Measurements from ENCODE around the gene DNAH7.

The DNAH7 gene

GRCh38 chr2:196068271-196069209 lies at the start of gene DNAH7:
Gene DNAH7, minus strand, starts transcription at chr2:196068837. Its CDS starts 126 bp downstream, at chr2:196068711.
- no peak for TF ChIP-seq GATA2 (IDR thresholded peaks at IDR 0.05; ENCODE audit: low read depth, low read length)
- no peak for TF ChIP-seq GATA3 (IDR thresholded peaks at IDR 0.05; ENCODE audit: low read depth, low read length)

DNA sequence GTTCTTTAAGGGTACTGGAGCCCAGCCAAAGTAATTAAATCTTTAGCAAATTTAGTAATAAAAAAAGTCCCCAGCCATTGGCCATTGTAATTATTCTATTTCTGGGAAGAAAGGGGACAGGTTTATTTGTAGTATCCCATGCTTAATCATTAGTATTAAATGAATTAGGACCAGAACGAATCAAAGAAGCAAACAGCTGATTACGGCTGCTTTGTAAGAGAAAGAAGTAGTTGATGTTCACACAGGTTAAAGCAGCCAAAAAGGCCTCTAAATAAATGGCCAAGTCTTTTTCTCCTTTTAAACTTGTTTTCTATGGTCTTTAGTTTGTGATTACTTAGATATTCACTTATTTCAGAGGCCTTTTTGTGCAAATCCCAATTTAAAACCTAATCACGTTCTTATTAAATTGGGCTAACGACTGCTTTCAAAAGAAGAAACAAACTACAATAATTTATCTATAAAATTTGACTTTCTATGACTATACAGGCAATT lies 48.6 kb upstream of the DNAH7 start:
- no peak for TF ChIP-seq GATA2 (IDR thresholded peaks at IDR 0.05; ENCODE audit: low read depth, low read length)
- no peak for TF ChIP-seq GATA3 (IDR thresholded peaks at IDR 0.05; ENCODE audit: low read depth, low read length)

DNA sequence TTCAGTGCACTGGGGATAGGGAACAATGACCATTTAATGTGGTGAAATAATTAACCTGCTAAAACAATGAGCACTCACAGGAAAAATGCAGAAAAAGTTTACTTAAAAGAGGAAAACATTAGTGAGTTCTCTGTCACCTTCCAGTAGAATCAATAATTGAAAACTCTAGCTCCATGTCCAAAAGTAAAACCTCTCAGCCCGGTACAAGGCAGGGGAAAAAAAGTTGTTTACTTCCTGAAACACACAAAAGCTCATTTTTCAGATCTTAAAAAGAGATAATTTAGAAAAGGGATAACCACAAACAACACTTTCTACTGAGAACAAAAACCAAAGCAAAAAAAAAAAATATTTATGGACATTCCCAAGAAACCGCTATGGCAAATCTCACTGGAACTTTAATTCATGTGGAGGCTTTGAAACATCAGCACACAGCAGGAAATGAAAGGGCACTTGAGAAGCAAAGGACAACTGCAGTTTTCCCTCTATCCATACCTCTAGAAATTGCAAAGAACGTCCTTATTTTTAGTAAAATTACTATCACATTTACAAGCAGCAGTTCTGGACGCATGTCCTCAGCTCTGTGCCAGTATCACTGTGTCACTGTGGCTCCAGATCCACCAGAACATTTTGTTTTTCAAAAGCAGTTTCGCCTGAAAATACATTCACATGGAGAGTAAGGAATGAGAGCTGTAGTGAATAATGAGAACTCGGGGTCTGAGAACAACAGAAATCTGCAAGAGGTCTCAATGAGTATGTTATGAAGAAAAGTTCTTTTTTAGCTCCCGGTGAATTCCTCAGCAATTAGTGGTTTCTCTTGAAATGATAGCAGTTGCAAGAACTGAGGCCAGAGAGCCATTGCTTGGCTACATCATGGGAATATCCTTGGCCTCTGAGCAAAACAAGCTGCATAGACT lies 44.7 kb upstream of the DNAH7 start:
- TF ChIP-seq GATA2 (IDR thresholded peaks at IDR 0.05; ENCODE audit: low read depth, low read length) (no peak), GATA3 (IDR thresholded peaks at IDR 0.05; ENCODE audit: low read depth, low read length) (no peak)

- TF ChIP-seq GATA2 (IDR thresholded peaks at IDR 0.05; ENCODE audit: low read depth, low read length): no peak
- TF ChIP-seq GATA3 (IDR thresholded peaks at IDR 0.05; ENCODE audit: low read depth, low read length): no peak
Measured at GRCh38 chr2:196112418-196113034, 43.9 kb upstream of the DNAH7 start.

GRCh38 chr2:196108604-196109003 lies 40.0 kb upstream of the DNAH7 start:
- TF ChIP-seq GATA3 (IDR thresholded peaks at IDR 0.05; ENCODE audit: low read depth, low read length) (no peak), GATA2 (IDR thresholded peaks at IDR 0.05; ENCODE audit: low read depth, low read length) (no peak)

DNA sequence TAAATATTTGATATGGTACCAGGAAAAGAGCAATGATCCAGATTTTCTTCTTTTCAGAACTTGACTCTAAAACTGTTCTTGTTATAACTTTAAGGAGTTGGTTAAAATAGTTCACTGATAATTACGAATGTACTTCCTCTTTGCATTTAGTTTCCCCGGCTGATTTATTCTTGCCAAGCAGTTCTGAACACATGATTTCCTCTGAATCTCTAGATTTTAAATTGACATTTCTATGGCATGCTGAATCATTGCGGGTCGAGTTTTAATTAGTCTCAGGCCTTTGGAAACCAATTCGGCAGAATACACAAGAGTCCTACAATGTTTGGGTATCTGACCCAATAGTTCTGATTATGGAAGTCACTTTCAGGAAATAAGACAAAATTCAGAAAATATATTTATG lies 37.3 kb upstream of the DNAH7 start:
- TF ChIP-seq GATA3 (IDR thresholded peaks at IDR 0.05; ENCODE audit: low read depth, low read length) (no peak), GATA2 (IDR thresholded peaks at IDR 0.05; ENCODE audit: low read depth, low read length) (no peak)

GRCh38 chr2:196104066-196104465 lies 35.4 kb upstream of the DNAH7 start:
- TF ChIP-seq GATA2 (IDR thresholded peaks at IDR 0.05; ENCODE audit: low read depth, low read length) (no peak), GATA3 (IDR thresholded peaks at IDR 0.05; ENCODE audit: low read depth, low read length) (no peak)

DNA sequence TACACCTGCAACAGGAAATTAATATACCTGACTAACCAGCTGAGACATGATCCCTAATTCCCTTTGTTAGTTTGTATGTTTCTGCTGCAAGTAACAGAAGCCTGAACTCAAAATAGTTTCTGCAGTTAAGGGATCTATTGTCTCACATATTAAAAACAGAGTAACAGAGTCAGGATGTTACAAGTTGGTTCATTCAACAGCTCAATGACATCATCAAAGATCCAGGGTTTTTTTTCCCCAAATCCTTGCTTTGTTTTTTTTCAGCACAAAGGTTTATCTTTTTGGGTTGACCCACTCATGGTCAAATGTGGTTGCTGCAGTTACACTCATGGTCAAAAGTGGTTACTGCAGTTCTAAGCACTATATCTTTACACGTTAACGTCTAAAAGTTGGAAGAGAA lies 35.0 kb upstream of the DNAH7 start:
- TF ChIP-seq GATA2 (IDR thresholded peaks at IDR 0.05; ENCODE audit: low read depth, low read length): no peak
- TF ChIP-seq GATA3 (IDR thresholded peaks at IDR 0.05; ENCODE audit: low read depth, low read length): no peak

GRCh38 chr2:196101325-196101991 lies 32.8 kb upstream of the DNAH7 start:
- TF ChIP-seq GATA3 (IDR thresholded peaks at IDR 0.05; ENCODE audit: low read depth, low read length): no peak
- no peak for TF ChIP-seq GATA2 (IDR thresholded peaks at IDR 0.05; ENCODE audit: low read depth, low read length)

DNA sequence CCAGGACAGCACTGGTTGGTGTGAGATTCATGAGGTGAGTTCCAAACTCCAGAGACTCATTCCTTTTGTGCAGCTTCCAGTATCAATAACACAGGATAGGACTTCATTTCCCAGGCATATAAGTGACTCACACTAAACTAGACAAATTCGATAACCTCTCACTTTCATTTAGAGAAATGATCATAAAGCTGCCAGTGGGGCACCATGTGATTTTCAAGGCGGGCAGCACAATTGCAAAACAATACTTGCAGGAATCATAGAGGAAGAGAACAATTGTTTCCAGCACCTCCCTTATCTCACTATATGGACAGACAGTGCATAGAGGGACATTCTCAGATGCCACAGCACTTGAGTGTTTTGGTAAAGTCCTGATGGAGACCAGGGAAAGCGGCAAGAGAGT lies 31.3 kb upstream of the DNAH7 start:
- TF ChIP-seq GATA2 (IDR thresholded peaks at IDR 0.05; ENCODE audit: low read depth, low read length): no peak
- TF ChIP-seq GATA3 (IDR thresholded peaks at IDR 0.05; ENCODE audit: low read depth, low read length): no peak

GRCh38 chr2:196097864-196098660 lies 29.4 kb upstream of the DNAH7 start:
- TF ChIP-seq GATA2 (IDR thresholded peaks at IDR 0.05; ENCODE audit: low read depth, low read length): no peak
- TF ChIP-seq GATA3 (IDR thresholded peaks at IDR 0.05; ENCODE audit: low read depth, low read length): no peak

GRCh38 chr2:196096982-196097745 lies 28.5 kb upstream of the DNAH7 start:
- TF ChIP-seq GATA3 (IDR thresholded peaks at IDR 0.05; ENCODE audit: low read depth, low read length) (no peak), GATA2 (IDR thresholded peaks at IDR 0.05; ENCODE audit: low read depth, low read length) (no peak)
